ENCODE measurements around the gene FBXO44.

The FBXO44 gene

DNA sequence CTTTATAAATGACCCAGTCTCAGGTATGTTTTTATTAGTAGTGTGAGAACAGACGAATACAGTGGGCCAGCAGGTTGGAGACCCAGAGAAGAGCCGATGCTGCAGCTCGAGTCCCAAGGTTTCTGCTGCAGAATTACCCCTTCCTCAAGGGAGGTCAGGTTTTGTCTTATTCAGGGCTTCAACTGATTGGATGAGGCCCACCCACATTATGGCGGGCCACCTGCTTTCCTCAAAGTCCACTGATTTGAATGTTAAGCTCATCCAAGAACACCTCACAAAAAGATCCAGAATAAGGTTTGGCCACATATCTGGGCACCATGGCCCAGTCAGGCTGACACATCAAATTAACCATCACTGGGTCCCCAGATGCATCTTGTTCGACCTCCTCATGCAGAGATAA is 41.3 kb upstream of the FBXO44 start:
- ATAC-seq = no peak
- TF ChIP-seq SNAI2 (CRISPR knock-in tag; IDR thresholded peaks at IDR 0.05) (no peak), GLIS3 (CRISPR knock-in tag; IDR thresholded peaks at IDR 0.05) (no peak), PPARA (CRISPR knock-in tag; IDR thresholded peaks at IDR 0.05; ENCODE audit: borderline replicate concordance) (no peak), RARB (CRISPR knock-in tag; IDR thresholded peaks at IDR 0.05) (no peak), ZFP3 (CRISPR knock-in tag; IDR thresholded peaks at IDR 0.05) (no peak), ESRRG (CRISPR knock-in tag; IDR thresholded peaks at IDR 0.05) (no peak), OSR1 (CRISPR knock-in tag; IDR thresholded peaks at IDR 0.05) (no peak), ZNF8 (CRISPR knock-in tag; IDR thresholded peaks at IDR 0.05) (no peak), ZC3H10 (CRISPR knock-in tag; IDR thresholded peaks at IDR 0.05) (no peak), TOX (CRISPR knock-in tag; IDR thresholded peaks at IDR 0.05; ENCODE audit: borderline replicate concordance) (no peak), CREB5 (CRISPR knock-in tag; IDR thresholded peaks at IDR 0.05; ENCODE audit: low read depth) (no peak), ZFP30 (CRISPR knock-in tag; IDR thresholded peaks at IDR 0.05) (no peak), ISL1 (CRISPR knock-in tag; IDR thresholded peaks at IDR 0.05) (no peak), ZNF70 (CRISPR knock-in tag; IDR thresholded peaks at IDR 0.05) (no peak), CSDC2 (CRISPR knock-in tag; IDR thresholded peaks at IDR 0.05) (no peak)
- TF ChIP-seq, protein P1, sequence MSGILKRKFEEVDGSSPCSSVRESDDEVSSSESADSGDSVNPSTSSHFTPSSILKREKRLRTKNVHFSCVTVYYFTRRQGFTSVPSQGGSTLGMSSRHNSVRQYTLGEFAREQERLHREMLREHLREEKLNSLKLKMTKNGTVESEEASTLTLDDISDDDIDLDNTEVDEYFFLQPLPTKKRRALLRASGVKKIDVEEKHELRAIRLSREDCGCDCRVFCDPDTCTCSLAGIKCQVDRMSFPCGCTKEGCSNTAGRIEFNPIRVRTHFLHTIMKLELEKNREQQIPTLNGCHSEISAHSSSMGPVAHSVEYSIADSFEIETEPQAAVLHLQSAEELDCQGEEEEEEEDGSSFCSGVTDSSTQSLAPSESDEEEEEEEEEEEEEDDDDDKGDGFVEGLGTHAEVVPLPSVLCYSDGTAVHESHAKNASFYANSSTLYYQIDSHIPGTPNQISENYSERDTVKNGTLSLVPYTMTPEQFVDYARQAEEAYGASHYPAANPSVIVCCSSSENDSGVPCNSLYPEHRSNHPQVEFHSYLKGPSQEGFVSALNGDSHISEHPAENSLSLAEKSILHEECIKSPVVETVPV (CRISPR knock-in tag; IDR thresholded peaks at IDR 0.05) = no peak

GRCh38 chr1:11615090-11615489 is 39.6 kb upstream of the FBXO44 start:
- TF ChIP-seq, protein P2, sequence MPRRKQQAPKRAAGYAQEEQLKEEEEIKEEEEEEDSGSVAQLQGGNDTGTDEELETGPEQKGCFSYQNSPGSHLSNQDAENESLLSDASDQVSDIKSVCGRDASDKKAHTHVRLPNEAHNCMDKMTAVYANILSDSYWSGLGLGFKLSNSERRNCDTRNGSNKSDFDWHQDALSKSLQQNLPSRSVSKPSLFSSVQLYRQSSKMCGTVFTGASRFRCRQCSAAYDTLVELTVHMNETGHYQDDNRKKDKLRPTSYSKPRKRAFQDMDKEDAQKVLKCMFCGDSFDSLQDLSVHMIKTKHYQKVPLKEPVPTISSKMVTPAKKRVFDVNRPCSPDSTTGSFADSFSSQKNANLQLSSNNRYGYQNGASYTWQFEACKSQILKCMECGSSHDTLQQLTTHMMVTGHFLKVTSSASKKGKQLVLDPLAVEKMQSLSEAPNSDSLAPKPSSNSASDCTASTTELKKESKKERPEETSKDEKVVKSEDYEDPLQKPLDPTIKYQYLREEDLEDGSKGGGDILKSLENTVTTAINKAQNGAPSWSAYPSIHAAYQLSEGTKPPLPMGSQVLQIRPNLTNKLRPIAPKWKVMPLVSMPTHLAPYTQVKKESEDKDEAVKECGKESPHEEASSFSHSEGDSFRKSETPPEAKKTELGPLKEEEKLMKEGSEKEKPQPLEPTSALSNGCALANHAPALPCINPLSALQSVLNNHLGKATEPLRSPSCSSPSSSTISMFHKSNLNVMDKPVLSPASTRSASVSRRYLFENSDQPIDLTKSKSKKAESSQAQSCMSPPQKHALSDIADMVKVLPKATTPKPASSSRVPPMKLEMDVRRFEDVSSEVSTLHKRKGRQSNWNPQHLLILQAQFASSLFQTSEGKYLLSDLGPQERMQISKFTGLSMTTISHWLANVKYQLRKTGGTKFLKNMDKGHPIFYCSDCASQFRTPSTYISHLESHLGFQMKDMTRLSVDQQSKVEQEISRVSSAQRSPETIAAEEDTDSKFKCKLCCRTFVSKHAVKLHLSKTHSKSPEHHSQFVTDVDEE (CRISPR knock-in tag; IDR thresholded peaks at IDR 0.05) = no peak
- TF ChIP-seq POU6F1 (CRISPR knock-in tag; IDR thresholded peaks at IDR 0.05; ENCODE audit: borderline replicate concordance, low read depth) = no peak
- TF ChIP-seq, protein P3, sequence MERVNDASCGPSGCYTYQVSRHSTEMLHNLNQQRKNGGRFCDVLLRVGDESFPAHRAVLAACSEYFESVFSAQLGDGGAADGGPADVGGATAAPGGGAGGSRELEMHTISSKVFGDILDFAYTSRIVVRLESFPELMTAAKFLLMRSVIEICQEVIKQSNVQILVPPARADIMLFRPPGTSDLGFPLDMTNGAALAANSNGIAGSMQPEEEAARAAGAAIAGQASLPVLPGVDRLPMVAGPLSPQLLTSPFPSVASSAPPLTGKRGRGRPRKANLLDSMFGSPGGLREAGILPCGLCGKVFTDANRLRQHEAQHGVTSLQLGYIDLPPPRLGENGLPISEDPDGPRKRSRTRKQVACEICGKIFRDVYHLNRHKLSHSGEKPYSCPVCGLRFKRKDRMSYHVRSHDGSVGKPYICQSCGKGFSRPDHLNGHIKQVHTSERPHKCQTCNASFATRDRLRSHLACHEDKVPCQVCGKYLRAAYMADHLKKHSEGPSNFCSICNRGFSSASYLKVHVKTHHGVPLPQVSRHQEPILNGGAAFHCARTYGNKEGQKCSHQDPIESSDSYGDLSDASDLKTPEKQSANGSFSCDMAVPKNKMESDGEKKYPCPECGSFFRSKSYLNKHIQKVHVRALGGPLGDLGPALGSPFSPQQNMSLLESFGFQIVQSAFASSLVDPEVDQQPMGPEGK (CRISPR knock-in tag; IDR thresholded peaks at IDR 0.05; ENCODE audit: borderline replicate concordance) = no peak
- no peak for TF ChIP-seq OSR1 (CRISPR knock-in tag; IDR thresholded peaks at IDR 0.05)
- TF ChIP-seq RARB (CRISPR knock-in tag; IDR thresholded peaks at IDR 0.05) = no peak
- TF ChIP-seq ZC3H10 (CRISPR knock-in tag; IDR thresholded peaks at IDR 0.05) = no peak
- TF ChIP-seq ZFP30 (CRISPR knock-in tag; IDR thresholded peaks at IDR 0.05) = no peak
- TF ChIP-seq CSDC2 (CRISPR knock-in tag; IDR thresholded peaks at IDR 0.05) = no peak
- no peak for TF ChIP-seq ISL1 (CRISPR knock-in tag; IDR thresholded peaks at IDR 0.05)
- TF ChIP-seq, protein P1 (CRISPR knock-in tag; IDR thresholded peaks at IDR 0.05) = no peak
- TF ChIP-seq TCF4 (CRISPR knock-in tag; IDR thresholded peaks at IDR 0.05; ENCODE audit: borderline replicate concordance) = no peak
- no peak for TF ChIP-seq ARNTL (CRISPR knock-in tag; IDR thresholded peaks at IDR 0.05; ENCODE audit: borderline replicate concordance, low read depth)
- no peak for TF ChIP-seq ZFP3 (CRISPR knock-in tag; IDR thresholded peaks at IDR 0.05)
- TF ChIP-seq TOX (CRISPR knock-in tag; IDR thresholded peaks at IDR 0.05; ENCODE audit: borderline replicate concordance) = no peak
- TF ChIP-seq ZNF8 (CRISPR knock-in tag; IDR thresholded peaks at IDR 0.05) = no peak
- TF ChIP-seq SNAI2 (CRISPR knock-in tag; IDR thresholded peaks at IDR 0.05) = no peak
- TF ChIP-seq ZNF565 (CRISPR knock-in tag; conservative IDR thresholded peaks at IDR 0.05; ENCODE audit: low read depth) = no peak
- no peak for TF ChIP-seq CREB5 (CRISPR knock-in tag; IDR thresholded peaks at IDR 0.05; ENCODE audit: low read depth)
- no peak for ATAC-seq
